Mammary epithelial cell (primary cell): ENCODE results near the gene CCDC7.
"Not testable (repeated sequence)": the region's sequence is repeated elsewhere in the genome, so short reads cannot be mapped to it uniquely, and the experiment has no call there.

ENCODE experiments used
- CTCF ChIP-seq, 2 donors: IDR thresholded peaks in 1 of 2; conservative IDR thresholded peaks in 1 of 2; 2 replicates each; pipeline ENCODE4 v1.5.1; 2011 to 2012; ENCODE audit warnings: inconsistent platforms in 2 of 2, low read length in 2 of 2, mild to moderate bottlenecking in 2 of 2, control low read depth in 1 of 2, low read depth in 1 of 2; ENCODE audit not compliant: insufficient read depth in 1 of 2; ENCODE audit errors: extremely low read depth in 1 of 2
- EZH2 ChIP-seq: IDR thresholded peaks from 2 replicates; pipeline ENCODE4 v1.6.1; 2012; ENCODE audit warnings: low read length, inconsistent platforms, borderline replicate concordance

- not testable (repeated sequence) for TF ChIP-seq CTCF (conservative IDR thresholded peaks at IDR 0.05 in 1 of 2, IDR thresholded peaks at IDR 0.05 in 1 of 2; ENCODE audit: extremely low read depth in 1 of 2, insufficient read depth in 1 of 2, low read depth in 1 of 2, low read length in 2 of 2); EZH2
These were observed 54.2 kb downstream of the CCDC7 start for GRCh38 chr10:32500136-32500535.
